HepG2 (cell line): Measurements from ENCODE around the gene ASB4. TPM values are rescaled to one million over a fixed set of nuclear protein-coding genes. Genes with fewer than 3 reads are reported as not detected.
A peak's percentile ranks its signal among the peaks of the same experiment; 100 is the strongest.

ENCODE experiments used
- ATAD3A ChIP-seq: sonication (generic); formaldehyde crosslinking; IDR thresholded peaks from 2 replicates; pipeline ENCODE4 v1.4.0; 2020; ENCODE audit warnings: missing genetic modification reagents
- BCL6 ChIP-seq: IDR thresholded peaks from 2 replicates; pipeline ENCODE4 v1.6.1; 2016; ENCODE audit warnings: missing genetic modification reagents, missing compliant biosample characterization
- HCFC1 ChIP-seq: fragments of 150-350 bp; IDR thresholded peaks from 2 replicates; pipeline ENCODE4 v1.6.1; 2014; ENCODE audit warnings: low read depth, low read length
- HOXA5 ChIP-seq: sonication (generic); formaldehyde crosslinking; IDR thresholded peaks from 2 replicates; pipeline ENCODE4 v1.4.0; 2020; ENCODE audit warnings: missing genetic modification reagents
- IKZF1 ChIP-seq: fragments of 450-650 bp; IDR thresholded peaks from 2 replicates; pipeline ENCODE4 v1.7.1; 2016
- MIER3 ChIP-seq: IDR thresholded peaks from 2 replicates; pipeline ENCODE4 v1.6.1; 2016; ENCODE audit warnings: missing compliant biosample characterization, borderline replicate concordance
- NCOA5 ChIP-seq: sonication (generic); formaldehyde crosslinking; IDR thresholded peaks from 2 replicates; pipeline ENCODE4 v1.4.0; 2020; ENCODE audit warnings: missing genetic modification reagents
- NR3C1 ChIP-seq: sonication (generic); formaldehyde crosslinking; IDR thresholded peaks from 2 replicates; pipeline ENCODE4 v1.4.0; 2020; ENCODE audit warnings: missing genetic modification reagents
- PATZ1 ChIP-seq: sonication (generic); formaldehyde crosslinking; IDR thresholded peaks from 2 replicates; pipeline ENCODE4 v1.4.0; 2020; ENCODE audit warnings: missing genetic modification reagents
- PCBP1 ChIP-seq: fragments of 200-400 bp; formaldehyde crosslinking; IDR thresholded peaks from 2 replicates; pipeline ENCODE4 v1.6.1; 2017; ENCODE audit warnings: mild to moderate bottlenecking, low read depth, low read length, borderline replicate concordance
- RBM22 ChIP-seq: fragments of 200-400 bp; formaldehyde crosslinking; optimal IDR thresholded peaks from 2 replicates; pipeline ENCODE3; 2017; ENCODE audit warnings: mild to moderate bottlenecking, low read length, moderate library complexity
- SP4 ChIP-seq: sonication (generic); formaldehyde crosslinking; IDR thresholded peaks from 2 replicates; pipeline ENCODE4 v1.8.1; 2023; ENCODE audit warnings: mild to moderate bottlenecking, missing genetic modification reagents
- TGIF2 ChIP-seq: IDR thresholded peaks from 2 replicates; pipeline ENCODE4 v1.6.1; 2016; ENCODE audit warnings: control low read depth, missing compliant biosample characterization
- U2AF1 ChIP-seq: fragments of 200-400 bp; formaldehyde crosslinking; optimal IDR thresholded peaks from 2 replicates; pipeline ENCODE3; 2017; ENCODE audit warnings: mild to moderate bottlenecking, low read depth, low read length
- ZMAT5 ChIP-seq: sonication (generic); formaldehyde crosslinking; IDR thresholded peaks from 2 replicates; pipeline ENCODE4 v1.5.0; 2020; ENCODE audit warnings: mild to moderate bottlenecking, low read depth, missing genetic modification reagents, borderline replicate concordance
- ZNF101 ChIP-seq: sonication (generic); formaldehyde crosslinking; IDR thresholded peaks from 2 replicates; pipeline ENCODE4 v1.4.0; 2020; ENCODE audit warnings: mild to moderate bottlenecking, low read depth, missing genetic modification reagents, borderline replicate concordance
- ZNF121 ChIP-seq: sonication (generic); formaldehyde crosslinking; IDR thresholded peaks from 2 replicates; pipeline ENCODE4 v1.5.0; 2020; ENCODE audit warnings: mild to moderate bottlenecking, missing genetic modification reagents
- ZNF20 ChIP-seq: sonication (generic); formaldehyde crosslinking; IDR thresholded peaks from 2 replicates; pipeline ENCODE4 v1.4.0; 2020; ENCODE audit warnings: mild to moderate bottlenecking, moderate library complexity, missing genetic modification reagents
- ZNF644 ChIP-seq: IDR thresholded peaks from 2 replicates; pipeline ENCODE4 v1.6.1; 2016; ENCODE audit warnings: low read depth
- ZSCAN29 ChIP-seq: sonication (generic); formaldehyde crosslinking; conservative IDR thresholded peaks from 2 replicates; pipeline ENCODE4 v1.4.0; 2020; ENCODE audit warnings: mild to moderate bottlenecking, missing genetic modification reagents
- polyA plus RNA-seq, 8 experiments: library from polyadenylated mRNA; depleted of rRNA in 3 of 8; stranded (reverse) in 7 of 8; unstranded in 1 of 8; fragments of >200 nt; fragmentation: Illumina TruSeq in 4 of 8; extraction: Trizol in 4 of 8; gene quantifications; 2 replicates each; pipeline versions ENCODE4 v1.2.1 to v1.2.3, GENCODE V29; 2011 to 2016; ENCODE audit warnings: low read depth in 4 of 8, missing spikeins in 1 of 8, mixed read lengths in 1 of 8; ENCODE audit not compliant: insufficient read depth in 1 of 8
- total RNA-seq, 5 experiments: library from RNA; depleted of rRNA; stranded (reverse); fragments of >200 nt; fragmentation: Illumina TruSeq; extraction: Trizol; gene quantifications; 2 replicates each; pipeline ENCODE4 v1.2.3, GENCODE V29; 2016; ENCODE audit warnings: low read depth in 1 of 5
- TF ChIP-seq, protein P1 (sequence below), 2 experiments: sonication (generic) in 1 of 2; formaldehyde crosslinking in 1 of 2; IDR thresholded peaks; 2 replicates each; pipeline versions ENCODE4 v1.4.0 to v1.6.1; 2016 to 2020; ENCODE audit warnings: borderline replicate concordance in 1 of 2, low read depth in 1 of 2, mild to moderate bottlenecking in 1 of 2, missing genetic modification reagents in 1 of 2
- TF ChIP-seq, protein P2 (sequence below): conservative IDR thresholded peaks from 2 replicates; pipeline ENCODE4 v1.6.1; 2018; ENCODE audit warnings: missing genetic modification reagents
- TF ChIP-seq, protein P3 (sequence below): sonication (generic); formaldehyde crosslinking; IDR thresholded peaks from 2 replicates; pipeline ENCODE4 v1.9.0; 2021; ENCODE audit warnings: missing genetic modification reagents, mild to moderate bottlenecking, borderline replicate concordance

The ASB4 gene
- total and polyA plus RNA-seq, 2 of the 13 experiments (the other 11 are each of a cell fraction or from before 2014, with no cell fraction given): 1.1 to 4.0 TPM

DNA sequence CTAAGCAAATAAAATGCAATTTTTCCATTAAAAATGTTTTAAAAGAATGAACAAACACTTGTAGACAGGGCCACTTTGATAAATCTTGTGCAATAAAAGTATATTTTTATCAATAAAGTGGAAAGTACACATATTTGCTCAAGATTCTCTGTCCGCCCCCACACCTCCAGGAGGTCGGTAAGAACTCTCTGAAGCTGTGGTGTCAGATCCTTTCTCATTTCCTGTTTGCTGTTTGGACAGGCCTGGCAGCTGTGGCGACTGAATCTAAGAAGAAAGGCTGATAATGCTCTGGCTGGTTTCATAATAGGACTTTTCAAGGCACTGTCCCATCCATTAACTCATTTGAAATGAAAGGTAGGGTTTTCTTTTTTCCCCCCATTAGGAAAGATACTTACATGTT, 15.3 kb upstream of the ASB4 start (continued):
- TF ChIP-seq, protein P1, sequence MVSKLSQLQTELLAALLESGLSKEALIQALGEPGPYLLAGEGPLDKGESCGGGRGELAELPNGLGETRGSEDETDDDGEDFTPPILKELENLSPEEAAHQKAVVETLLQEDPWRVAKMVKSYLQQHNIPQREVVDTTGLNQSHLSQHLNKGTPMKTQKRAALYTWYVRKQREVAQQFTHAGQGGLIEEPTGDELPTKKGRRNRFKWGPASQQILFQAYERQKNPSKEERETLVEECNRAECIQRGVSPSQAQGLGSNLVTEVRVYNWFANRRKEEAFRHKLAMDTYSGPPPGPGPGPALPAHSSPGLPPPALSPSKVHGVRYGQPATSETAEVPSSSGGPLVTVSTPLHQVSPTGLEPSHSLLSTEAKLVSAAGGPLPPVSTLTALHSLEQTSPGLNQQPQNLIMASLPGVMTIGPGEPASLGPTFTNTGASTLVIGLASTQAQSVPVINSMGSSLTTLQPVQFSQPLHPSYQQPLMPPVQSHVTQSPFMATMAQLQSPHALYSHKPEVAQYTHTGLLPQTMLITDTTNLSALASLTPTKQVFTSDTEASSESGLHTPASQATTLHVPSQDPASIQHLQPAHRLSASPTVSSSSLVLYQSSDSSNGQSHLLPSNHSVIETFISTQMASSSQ (IDR thresholded peaks at IDR 0.05; ENCODE audit: low read depth): peak; percentile 25; the same call in 1 of the 2 replicates
- TF ChIP-seq, protein P1 (CRISPR knock-in tag; IDR thresholded peaks at IDR 0.05; ENCODE audit: borderline replicate concordance): no peak
- TF ChIP-seq BCL6 (CRISPR knock-in tag) (peak; percentile 77), ZNF20 (CRISPR knock-in tag) (no peak), HCFC1 (no peak), HOXA5 (no peak), ATAD3A (CRISPR knock-in tag) (no peak), SP4 (CRISPR knock-in tag) (no peak), PATZ1 (peak; percentile 64), NR3C1 (CRISPR knock-in tag) (no peak), U2AF1 (no peak), ZSCAN29 (CRISPR knock-in tag) (no peak), PCBP1 (no peak), IKZF1 (no peak), ZNF101 (CRISPR knock-in tag) (no peak), ZNF121 (CRISPR knock-in tag) (no peak), ZMAT5 (no peak), NCOA5 (CRISPR knock-in tag) (no peak), MIER3 (CRISPR knock-in tag) (no peak), TGIF2 (CRISPR knock-in tag) (no peak), ZNF644 (CRISPR knock-in tag) (no peak), RBM22 (no peak)
- TF ChIP-seq, protein P2, sequence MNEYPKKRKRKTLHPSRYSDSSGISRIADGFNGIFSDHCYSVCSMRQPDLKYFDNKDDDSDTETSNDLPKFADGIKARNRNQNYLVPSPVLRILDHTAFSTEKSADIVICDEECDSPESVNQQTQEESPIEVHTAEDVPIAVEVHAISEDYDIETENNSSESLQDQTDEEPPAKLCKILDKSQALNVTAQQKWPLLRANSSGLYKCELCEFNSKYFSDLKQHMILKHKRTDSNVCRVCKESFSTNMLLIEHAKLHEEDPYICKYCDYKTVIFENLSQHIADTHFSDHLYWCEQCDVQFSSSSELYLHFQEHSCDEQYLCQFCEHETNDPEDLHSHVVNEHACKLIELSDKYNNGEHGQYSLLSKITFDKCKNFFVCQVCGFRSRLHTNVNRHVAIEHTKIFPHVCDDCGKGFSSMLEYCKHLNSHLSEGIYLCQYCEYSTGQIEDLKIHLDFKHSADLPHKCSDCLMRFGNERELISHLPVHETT: no peak
- TF ChIP-seq, protein P3, sequence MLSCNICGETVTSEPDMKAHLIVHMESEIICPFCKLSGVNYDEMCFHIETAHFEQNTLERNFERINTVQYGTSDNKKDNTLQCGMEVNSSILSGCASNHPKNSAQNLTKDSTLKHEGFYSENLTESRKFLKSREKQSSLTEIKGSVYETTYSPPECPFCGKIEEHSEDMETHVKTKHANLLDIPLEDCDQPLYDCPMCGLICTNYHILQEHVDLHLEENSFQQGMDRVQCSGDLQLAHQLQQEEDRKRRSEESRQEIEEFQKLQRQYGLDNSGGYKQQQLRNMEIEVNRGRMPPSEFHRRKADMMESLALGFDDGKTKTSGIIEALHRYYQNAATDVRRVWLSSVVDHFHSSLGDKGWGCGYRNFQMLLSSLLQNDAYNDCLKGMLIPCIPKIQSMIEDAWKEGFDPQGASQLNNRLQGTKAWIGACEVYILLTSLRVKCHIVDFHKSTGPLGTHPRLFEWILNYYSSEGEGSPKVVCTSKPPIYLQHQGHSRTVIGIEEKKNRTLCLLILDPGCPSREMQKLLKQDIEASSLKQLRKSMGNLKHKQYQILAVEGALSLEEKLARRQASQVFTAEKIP (CRISPR knock-in tag): no peak
